Measurements from ENCODE around the gene SFXN2.

DNA sequence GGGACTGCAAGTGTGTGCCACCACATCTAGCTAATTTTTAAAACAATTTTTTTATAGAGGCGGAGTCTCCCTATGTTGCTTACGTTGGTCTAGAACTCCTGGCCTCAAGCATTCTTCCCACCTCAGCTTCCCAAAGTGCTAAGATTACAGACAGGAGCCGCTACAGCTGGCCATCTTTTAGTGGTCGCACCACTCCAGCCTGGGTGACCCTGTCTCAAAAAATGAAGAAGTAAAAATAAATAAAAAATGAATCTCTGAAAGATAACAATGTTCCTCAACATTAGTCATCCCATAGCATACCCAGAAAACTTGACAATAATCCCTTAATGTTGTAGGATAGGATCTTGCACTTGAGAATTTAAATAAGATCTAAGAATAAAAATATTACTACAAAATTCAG, 47.5 kb downstream of the SFXN2 start:
- TF ChIP-seq, protein P1, sequence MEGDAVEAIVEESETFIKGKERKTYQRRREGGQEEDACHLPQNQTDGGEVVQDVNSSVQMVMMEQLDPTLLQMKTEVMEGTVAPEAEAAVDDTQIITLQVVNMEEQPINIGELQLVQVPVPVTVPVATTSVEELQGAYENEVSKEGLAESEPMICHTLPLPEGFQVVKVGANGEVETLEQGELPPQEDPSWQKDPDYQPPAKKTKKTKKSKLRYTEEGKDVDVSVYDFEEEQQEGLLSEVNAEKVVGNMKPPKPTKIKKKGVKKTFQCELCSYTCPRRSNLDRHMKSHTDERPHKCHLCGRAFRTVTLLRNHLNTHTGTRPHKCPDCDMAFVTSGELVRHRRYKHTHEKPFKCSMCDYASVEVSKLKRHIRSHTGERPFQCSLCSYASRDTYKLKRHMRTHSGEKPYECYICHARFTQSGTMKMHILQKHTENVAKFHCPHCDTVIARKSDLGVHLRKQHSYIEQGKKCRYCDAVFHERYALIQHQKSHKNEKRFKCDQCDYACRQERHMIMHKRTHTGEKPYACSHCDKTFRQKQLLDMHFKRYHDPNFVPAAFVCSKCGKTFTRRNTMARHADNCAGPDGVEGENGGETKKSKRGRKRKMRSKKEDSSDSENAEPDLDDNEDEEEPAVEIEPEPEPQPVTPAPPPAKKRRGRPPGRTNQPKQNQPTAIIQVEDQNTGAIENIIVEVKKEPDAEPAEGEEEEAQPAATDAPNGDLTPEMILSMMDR (IDR thresholded peaks at IDR 0.05), result no peak
- TF ChIP-seq POLR2AphosphoS5 (IDR thresholded peaks at IDR 0.05) (no peak), POLR2A (IDR thresholded peaks at IDR 0.05) (no peak)
